Putamen (tissue), 1 donor: ENCODE results near the gene TADA3.
"Not testable (repeated sequence)": the region's sequence is repeated elsewhere in the genome, so short reads cannot be mapped to it uniquely, and the experiment has no call there.

ENCODE experiments used
- DNase-seq: peaks from one replicate; pipeline ENCODE4 v3.0.0-alpha.2; 2016; ENCODE audit warnings: low spot score

Gene TADA3

GRCh38 chr3:9783954-9784353 lies 8.3 kb downstream of the TADA3 start:
- DNase-seq, result no peak

- DNase-seq, result no peak
Measured at GRCh38 chr3:9782770-9783169, 9.5 kb downstream of the TADA3 start.

DNA sequence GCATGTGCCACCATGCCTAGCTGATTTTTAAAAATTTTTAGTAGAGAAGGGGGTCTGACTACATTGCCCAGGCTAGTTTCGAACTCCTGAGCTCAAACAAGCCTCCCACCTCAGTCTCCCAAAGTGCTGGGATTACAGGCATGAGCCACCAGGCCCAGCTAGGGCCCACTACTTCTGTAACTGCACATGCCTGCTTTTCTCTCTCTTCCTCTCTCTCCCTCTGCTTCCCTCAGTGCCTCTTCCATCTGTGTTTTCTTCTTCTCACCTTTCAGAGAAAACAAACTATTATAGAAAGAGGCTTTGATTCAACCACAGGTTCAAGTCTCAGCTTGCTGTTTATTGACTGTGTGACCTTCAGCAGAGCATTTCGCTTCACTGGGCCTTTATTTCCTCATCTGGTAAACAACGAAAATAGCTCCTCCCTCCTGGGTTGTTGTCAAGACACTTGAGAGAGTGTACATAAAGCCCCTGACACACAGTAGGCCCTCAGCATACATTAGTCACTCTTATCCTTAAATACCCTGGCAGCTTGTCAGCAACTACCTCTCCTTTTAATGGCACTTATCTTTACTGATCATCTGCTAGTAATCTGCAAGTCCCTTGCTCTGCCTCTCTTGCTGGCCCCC lies 10.2 kb downstream of the TADA3 start:
- DNase-seq, result no peak

DNA sequence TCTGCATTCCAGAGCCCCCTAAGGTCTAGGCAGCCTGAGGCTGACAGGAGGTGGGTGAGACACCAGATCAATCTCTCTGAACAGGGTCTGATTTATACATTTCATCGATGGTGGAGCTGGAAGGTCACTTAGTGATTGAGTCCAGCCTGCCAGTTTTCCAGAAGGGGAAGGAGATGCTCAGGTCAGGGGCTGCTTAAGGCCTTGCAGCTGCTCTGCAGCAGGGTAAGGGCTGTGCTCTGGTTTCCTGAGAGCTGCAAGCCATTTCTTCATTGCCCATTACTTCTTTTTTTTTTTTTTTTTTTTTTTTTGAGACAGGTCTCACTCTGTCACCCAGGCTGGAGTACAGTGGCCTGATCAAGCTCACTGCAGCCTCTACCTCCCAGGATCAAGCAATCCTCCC lies 10.7 kb downstream of the TADA3 start:
- DNase-seq, result no peak

GRCh38 chr3:9780910-9781309 lies 11.4 kb downstream of the TADA3 start:
- DNase-seq, result no peak

GRCh38 chr3:9780458-9780812 lies 11.8 kb downstream of the TADA3 start:
- DNase-seq, result no peak

DNA sequence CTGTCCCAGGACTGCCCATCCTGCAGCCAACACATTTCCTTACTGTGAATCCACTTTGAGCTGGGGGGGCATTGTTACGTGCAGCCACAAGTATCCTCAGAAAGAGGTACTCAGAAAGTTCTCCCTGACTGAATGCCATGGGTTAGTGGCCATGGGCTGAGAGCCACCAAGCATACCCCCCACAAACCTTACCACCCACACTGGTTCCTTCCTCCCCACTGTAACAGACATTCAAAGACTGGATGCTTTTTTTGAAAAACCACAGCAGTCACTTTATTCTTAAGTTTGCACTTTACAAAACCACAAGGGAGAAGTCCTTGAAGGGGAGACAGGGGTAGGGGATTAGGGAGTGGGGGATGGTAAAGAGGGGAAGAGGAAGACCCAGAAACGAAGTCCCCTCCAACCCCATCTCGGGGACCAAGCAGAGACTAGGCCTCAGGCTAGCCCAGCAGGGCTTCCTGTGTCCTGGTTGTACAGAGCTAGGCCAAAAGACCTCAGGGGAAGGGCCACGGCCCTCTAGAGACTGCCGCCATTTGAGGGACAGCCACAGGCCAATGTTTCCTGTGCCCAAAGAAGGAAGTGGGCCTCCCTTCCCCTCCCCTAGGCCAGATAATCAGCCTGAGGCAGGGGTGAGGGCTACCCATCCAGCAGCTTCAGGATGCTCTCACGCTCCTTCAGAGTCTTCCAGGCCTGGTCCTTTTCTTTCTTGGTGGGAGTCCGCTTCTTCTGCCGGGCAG lies 12.4 kb downstream of the TADA3 start:
- no peak for DNase-seq

DNA sequence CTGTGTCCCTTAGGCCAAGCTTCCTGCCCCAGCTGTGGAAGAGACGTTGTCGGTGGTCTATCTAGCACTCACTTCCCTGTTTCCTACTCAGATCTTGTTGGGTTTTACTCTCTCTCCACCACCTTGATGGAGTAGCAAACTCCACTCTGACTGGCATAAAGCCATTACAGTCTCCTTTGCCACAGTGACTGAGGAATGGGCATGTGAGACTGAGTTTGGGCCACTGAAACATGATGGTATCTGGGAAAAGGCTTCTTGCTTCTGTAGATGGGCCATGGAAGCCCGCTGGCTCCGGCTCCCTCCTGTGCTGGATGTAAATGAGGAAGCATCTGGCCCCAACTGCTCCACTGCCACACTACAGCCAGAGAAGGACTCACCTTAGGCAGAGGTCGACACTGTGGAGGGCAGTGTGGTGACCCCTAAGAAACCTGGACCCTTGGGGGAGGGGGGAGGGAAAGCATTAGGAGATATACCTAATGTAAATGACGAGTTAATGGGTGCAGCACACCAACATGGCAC lies 13.1 kb downstream of the TADA3 start:
- DNase-seq, result no peak

- DNase-seq, result peak; percentile 77
Measured at GRCh38 chr3:9778143-9779074, 13.9 kb downstream of the TADA3 start.

DNA sequence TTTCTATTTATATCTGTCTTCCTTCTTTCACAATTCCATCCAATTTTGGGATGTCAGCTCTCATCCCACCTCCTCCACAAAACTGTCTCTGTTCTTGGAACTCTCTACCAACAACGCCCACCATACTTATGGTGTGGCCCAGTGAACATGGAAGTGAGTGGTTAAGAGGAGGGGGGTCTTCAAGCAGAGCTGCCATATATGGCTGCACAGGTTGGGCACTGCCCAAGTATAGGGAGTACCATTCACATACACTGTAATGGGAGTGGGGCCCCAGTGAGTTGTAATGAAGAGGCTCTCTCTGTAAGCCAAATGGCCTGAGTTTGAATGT lies 14.6 kb downstream of the TADA3 start:
- DNase-seq, result peak; percentile 58

DNA sequence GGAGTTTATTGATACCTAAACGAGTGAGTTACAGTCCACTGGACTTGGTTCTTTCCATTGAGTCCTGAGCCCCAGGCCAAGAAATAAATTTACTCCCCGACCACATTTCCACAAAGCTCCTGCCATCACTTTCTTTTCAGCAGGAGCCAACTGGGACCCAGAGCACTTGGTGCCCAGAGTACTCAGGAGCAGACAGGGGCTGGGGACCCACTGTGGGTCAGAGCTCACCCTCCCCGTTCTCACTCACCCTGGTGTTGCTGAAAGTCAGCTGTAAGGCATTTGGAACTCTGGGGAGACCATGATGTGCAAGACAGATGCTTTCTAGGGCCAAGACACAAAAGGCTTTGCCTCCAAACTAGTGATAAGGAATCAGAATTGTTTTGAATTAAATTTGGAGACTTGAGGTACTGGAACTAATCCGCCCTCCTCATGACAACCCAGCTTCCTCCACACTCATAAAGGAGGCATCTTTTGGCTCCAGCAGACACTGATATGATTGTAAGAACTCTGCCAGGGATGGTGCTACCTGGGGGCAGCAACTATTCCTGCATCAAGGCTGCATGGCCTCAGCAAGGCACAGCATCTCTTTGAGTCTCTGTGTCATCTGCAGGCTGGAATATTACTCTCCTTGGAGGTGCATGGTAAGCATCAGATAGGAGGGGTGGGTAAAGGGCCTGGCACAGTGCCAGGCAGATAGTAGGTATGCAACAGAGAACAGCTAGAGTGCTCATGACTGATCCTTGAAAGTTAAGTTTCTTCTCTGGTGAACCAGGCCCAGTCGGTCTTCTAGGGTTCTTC lies 15.2 kb downstream of the TADA3 start:
- DNase-seq, result no peak

DNA sequence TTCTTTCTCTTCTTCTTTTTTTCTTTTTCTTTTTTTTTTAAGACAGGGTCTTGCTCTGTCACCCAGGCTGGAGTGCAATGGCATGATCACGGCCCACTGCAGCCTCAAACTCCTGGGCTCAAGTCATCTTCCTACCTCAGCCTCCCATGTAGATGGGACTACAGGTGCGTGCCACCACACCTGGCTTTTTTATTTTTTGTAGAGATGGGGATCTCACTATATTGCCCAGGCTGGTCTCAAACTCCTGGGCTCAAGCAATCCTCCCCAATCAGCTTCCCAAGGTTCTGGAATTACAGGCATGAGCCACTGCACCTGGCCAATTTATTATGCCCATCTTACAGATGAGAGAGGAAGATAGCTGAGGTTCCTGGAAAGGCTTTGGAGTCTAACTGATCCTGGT lies 21.3 kb downstream of the TADA3 start:
- DNase-seq, result not testable (repeated sequence)

DNA sequence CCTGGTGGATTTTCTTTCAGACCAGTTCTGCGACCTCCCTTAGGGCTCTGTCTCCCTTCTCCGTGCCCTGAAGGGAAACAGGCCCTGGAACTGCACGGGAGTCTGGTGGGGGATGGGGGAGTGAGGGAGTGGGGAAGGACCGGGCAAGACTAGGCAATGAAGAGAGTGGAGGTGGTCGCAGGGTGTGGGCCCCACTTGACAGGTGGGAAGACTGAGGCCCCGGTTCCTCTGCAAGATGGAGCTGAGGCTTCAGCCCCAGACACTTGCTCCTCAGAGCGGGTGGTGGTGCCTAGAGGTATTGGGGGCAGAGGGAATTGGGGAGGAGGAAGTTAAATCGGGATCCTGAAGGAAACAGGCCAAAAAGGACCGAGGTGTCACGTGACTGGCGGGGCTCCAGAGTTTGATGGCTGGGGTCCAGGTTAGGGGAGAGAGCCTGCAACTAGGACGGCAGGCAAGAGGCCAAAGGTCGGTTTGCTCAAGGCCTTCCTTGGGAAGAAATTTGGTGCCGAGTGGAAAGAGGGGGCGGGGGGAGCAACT lies 21.9 kb downstream of the TADA3 start:
- DNase-seq, result peak; percentile 73

DNA sequence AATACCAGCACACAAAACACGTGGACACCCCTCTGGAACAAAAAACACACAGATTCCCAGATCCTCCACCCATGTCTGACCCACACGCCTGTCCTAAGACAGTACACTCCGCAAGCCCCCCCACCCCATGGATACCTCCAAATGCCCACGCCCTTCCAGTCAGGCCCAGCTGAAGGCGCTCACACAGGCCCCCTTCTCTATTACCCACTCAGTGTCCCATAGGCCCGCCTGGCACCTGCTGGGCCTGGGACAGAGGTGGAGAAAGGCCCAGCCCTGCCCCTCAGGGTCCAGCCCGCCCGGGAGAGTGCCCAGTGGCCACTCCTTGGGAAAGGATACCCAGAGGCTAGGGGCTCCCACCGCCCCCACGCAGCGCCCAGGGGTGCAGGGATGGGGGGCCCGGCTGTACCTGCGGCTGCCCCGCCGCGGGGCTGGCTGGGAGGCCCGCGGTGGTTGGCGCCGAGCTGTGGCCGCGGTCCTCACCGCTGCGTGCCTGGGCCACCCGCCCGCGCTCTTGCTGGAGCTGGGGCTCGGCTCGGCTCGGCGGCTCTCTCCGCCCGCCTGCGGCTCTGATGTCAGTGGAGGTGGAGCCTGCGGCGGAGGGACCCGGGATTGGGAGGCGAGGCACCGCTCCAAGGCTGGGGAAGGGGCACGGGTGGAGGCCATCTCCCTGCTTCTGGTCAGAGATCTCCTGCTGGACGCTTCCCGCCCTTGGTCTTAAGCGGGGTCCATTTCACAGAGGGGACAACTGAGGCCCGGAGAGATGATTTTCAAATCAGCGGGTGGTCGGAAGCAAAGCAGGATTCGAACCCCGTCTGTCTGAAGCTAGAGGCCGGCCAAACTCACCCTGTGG lies 22.6 kb downstream of the TADA3 start, which contains the start of gene CAMK1:
Gene CAMK1, minus strand, starts transcription at position 522 of the 850 bp plus-strand sequence. CDS start 2,198 bp downstream, outside the sequence.
- peak; percentile 75 for DNase-seq

DNA sequence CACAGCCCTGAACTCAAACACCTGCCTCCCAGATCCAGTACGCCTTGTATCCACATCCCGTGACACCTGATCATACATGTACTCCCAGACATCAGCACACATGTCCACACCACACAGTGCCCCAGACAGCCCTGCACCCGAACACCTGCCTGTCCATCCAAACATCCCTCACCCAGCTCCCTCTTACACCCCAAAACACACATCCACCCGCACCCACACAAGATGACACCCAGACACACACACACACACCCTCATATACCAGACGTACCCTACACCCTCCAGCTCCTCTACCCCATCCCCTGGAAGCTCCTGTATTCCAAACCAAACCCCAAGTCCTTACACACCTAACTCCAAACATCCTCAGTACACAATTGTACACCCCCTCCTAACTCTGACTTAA lies 23.3 kb downstream of the TADA3 start:
- DNase-seq, result no peak

GRCh38 chr3:9768141-9768775 lies 24.0 kb downstream of the TADA3 start:
- no peak for DNase-seq

GRCh38 chr3:9767418-9767817 lies 24.9 kb downstream of the TADA3 start:
- DNase-seq, result no peak

DNA sequence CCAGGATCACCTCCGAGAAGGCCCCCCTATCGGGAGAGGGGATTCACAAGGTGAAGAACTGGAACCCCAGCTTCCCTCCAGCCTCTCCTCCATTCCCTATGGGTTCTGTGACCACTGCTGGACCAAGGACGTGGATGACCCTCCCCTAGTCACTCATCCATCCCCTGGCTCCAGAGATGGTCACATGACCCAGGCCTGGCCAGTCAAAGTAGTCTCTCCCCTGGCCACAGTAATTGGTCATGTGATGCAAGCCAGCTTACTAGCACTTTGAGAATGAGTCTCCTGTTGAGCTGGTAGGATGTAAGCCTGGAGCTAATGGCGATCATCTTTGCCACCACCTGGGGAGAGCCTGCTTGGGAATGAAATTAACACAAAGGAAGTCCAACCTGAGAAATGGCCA lies 26.4 kb downstream of the TADA3 start:
- DNase-seq, result no peak

GRCh38 chr3:9762871-9763270 lies 29.4 kb downstream of the TADA3 start:
- no peak for DNase-seq

- DNase-seq, result no peak
Measured at GRCh38 chr3:9761919-9762318, 30.4 kb downstream of the TADA3 start.
